ENCODE results near the gene FAM204A. TPM values are rescaled to one million over a fixed set of nuclear protein-coding genes. Genes with fewer than 3 reads are reported as not detected.
A peak's percentile ranks its signal among the peaks of the same experiment; 100 is the strongest.

The FAM204A gene
- total RNA-seq, 1 experiment from 2014 or later, result 44.4 TPM

- no peaks in the 10 kb centered on the region for H3K9me2 ChIP-seq (ENCODE audit: insufficient read depth)
- H3F3A ChIP-seq (ENCODE audit: insufficient read depth, low read depth), result peaks cover 14% of the 10 kb centered on the region; the same call in 1 of the 2 replicates
- no peaks in the 10 kb centered on the region for H3K79me2 ChIP-seq (ENCODE audit: low read depth)
- H3K4me3 ChIP-seq, result no peak overlapping the region
- H3K27ac ChIP-seq, result no peak overlapping the region
- DNase-seq, result peak in 1 of 2 experiments; percentile 2
- intact Hi-C loops (cut with micrococcal nuclease; ENCODE audit: unreplicated experiment), result no loop called here
- TF ChIP-seq CTCF (conservative IDR thresholded peaks at IDR 0.05), result no peak
- no peak for TF ChIP-seq EZH2 (IDR thresholded peaks at IDR 0.05; ENCODE audit: low read depth)
- H3K27me3 ChIP-seq (ENCODE audit: insufficient read depth, low read depth), result no peaks in the 10 kb centered on the region
- H3K4me2 ChIP-seq, result no peak overlapping the region
- BruUV-seq (replicated peaks), result no TSS peak
- CTCF ChIA-PET, result no interaction called here
- no peak overlapping the region for H2AFZ ChIP-seq
- H3K4me1 ChIP-seq (replicated peaks; ENCODE audit: insufficient read depth), result peaks cover 15% of the 10 kb centered on the region
- POLR2A ChIA-PET (ENCODE audit: unreplicated experiment), result no interaction called here
- 0 out of 2 replicates have a peak, but pooled peaks cover 3% of the 10 kb centered on the region for H3K9me3 ChIP-seq (ENCODE audit: insufficient read depth, low read depth)
- no peaks in the 10 kb centered on the region for H3K36me3 ChIP-seq (ENCODE audit: low read depth)
- no peaks in the 10 kb centered on the region for H4K20me1 ChIP-seq (ENCODE audit: insufficient read depth)
Measured at GRCh38 chr10:118369641-118370205, 27.6 kb upstream of the FAM204A start.

GRCh38 chr10:118365702-118366101, 23.6 kb upstream of the FAM204A start:
- Histone ChIP-seq H3K36me3 (ENCODE audit: low read depth) (no peaks in the 10 kb centered on the region), H3K27me3 (ENCODE audit: insufficient read depth, low read depth) (no peaks in the 10 kb centered on the region), H3K9me2 (ENCODE audit: insufficient read depth) (no peaks in the 10 kb centered on the region), H4K20me1 (ENCODE audit: insufficient read depth) (no peaks in the 10 kb centered on the region), H3K4me2 (no peak overlapping the region), H3K4me3 (no peak overlapping the region), H3K79me2 (ENCODE audit: low read depth) (no peaks in the 10 kb centered on the region), H3K27ac (no peak overlapping the region), H2AFZ (no peak overlapping the region), H3K9me3 (ENCODE audit: insufficient read depth, low read depth) (no peaks in the 10 kb centered on the region), H3F3A (ENCODE audit: insufficient read depth, low read depth) (no peaks in the 10 kb centered on the region), H3K4me1 (replicated peaks; ENCODE audit: insufficient read depth) (no peaks in the 10 kb centered on the region)
- no peak for DNase-seq
- CTCF ChIA-PET, result no interaction called here
- no peak for TF ChIP-seq EZH2 (IDR thresholded peaks at IDR 0.05; ENCODE audit: low read depth)
- TF ChIP-seq CTCF (conservative IDR thresholded peaks at IDR 0.05), result no peak
- intact Hi-C loops (cut with micrococcal nuclease; ENCODE audit: unreplicated experiment), result no loop called here
- BruUV-seq (replicated peaks), result no TSS peak
- POLR2A ChIA-PET (ENCODE audit: unreplicated experiment), result no interaction called here

- ChIA-PET CTCF (no interaction called here), POLR2A (ENCODE audit: unreplicated experiment) (no interaction called here)
- Histone ChIP-seq H3K9me2 (ENCODE audit: insufficient read depth) (no peaks in the 10 kb centered on the region), H3K79me2 (ENCODE audit: low read depth) (no peaks in the 10 kb centered on the region), H2AFZ (no peak overlapping the region), H3K4me1 (replicated peaks; ENCODE audit: insufficient read depth) (no peaks in the 10 kb centered on the region), H3K4me2 (no peak overlapping the region), H3K4me3 (no peak overlapping the region), H3K27me3 (ENCODE audit: insufficient read depth, low read depth) (no peaks in the 10 kb centered on the region), H3F3A (ENCODE audit: insufficient read depth, low read depth) (no peaks in the 10 kb centered on the region; the same call in 1 of the 2 replicates), H3K9me3 (ENCODE audit: insufficient read depth, low read depth) (no peaks in the 10 kb centered on the region), H4K20me1 (ENCODE audit: insufficient read depth) (no peaks in the 10 kb centered on the region), H3K27ac (no peak overlapping the region), H3K36me3 (ENCODE audit: low read depth) (no peaks in the 10 kb centered on the region)
- DNase-seq, result no peak
- BruUV-seq (replicated peaks), result no TSS peak
- intact Hi-C loops (cut with micrococcal nuclease; ENCODE audit: unreplicated experiment), result loop anchor here (5.0 kb wide), 1 partner anchor 190 kb away; no protein-coding TSS in a partner anchor
- no peak for TF ChIP-seq CTCF (conservative IDR thresholded peaks at IDR 0.05)
- no peak for TF ChIP-seq EZH2 (IDR thresholded peaks at IDR 0.05; ENCODE audit: low read depth)
Measured at GRCh38 chr10:118362103-118362502, 20.0 kb upstream of the FAM204A start.
